ENCODE data around the gene APCDD1. TPM values are rescaled to one million over a fixed set of nuclear protein-coding genes. Genes with fewer than 3 reads are reported as not detected.

Gene APCDD1
- total and polyA plus RNA-seq, 2 experiments from 2014 or later: 0.31 to 1.0 TPM

DNA sequence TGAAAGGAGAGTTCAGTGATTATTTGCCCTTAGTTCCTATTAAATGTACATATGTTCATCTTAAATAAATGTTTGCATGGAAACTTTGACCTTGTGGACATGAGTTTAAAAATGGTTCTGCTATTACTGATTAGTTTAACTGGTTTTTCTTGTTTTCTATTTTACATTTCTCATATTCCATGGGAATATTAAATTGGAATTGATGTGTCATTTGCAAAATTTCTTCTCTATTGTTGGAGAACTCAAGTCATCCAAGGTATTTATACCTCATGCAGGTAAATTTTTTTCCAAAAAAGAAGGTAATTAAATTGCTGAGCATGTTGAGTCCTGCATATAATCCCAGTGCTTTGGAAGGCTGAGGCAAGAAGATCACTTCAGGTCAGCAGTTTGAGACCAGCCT is 45.4 kb upstream of the APCDD1 start:
- DNase-seq (ENCODE audit: low spot score) (no peak), ATAC-seq (no peak)
- no peak overlapping the region for H3K4me3 Mint-ChIP-seq
- Histone ChIP-seq H3K27ac (ENCODE audit: low read depth) (no peak overlapping the region), H3K4me1 (ENCODE audit: insufficient read depth) (no peaks in the 10 kb centered on the region; the same call in none of the 2 replicates), H4K20me1 (replicated peaks; ENCODE audit: insufficient read depth) (no peaks in the 10 kb centered on the region), H3K27me3 (ENCODE audit: insufficient read depth) (no peaks in the 10 kb centered on the region), H3K79me2 (replicated peaks; ENCODE audit: insufficient read depth) (no peaks in the 10 kb centered on the region), H3F3A (replicated peaks; ENCODE audit: low read depth) (no peaks in the 10 kb centered on the region), H3K4me3 (no peak overlapping the region), H3K9me2 (ENCODE audit: insufficient read depth) (peaks cover 2% of the 10 kb centered on the region; the same call in 1 of the 2 replicates), H3K36me3 (ENCODE audit: insufficient read depth) (no peaks in the 10 kb centered on the region), H3K4me2 (no peak overlapping the region), H2AFZ (no peak overlapping the region)
- no peak for TF ChIP-seq ZNF462 (CRISPR knock-in tag; IDR thresholded peaks at IDR 0.05)
- TF ChIP-seq NANOG (IDR thresholded peaks at IDR 0.05; ENCODE audit: borderline replicate concordance): no peak
- TF ChIP-seq POLR2AphosphoS5 (IDR thresholded peaks at IDR 0.05; ENCODE audit: low read depth): no peak
- TF ChIP-seq, protein P1, sequence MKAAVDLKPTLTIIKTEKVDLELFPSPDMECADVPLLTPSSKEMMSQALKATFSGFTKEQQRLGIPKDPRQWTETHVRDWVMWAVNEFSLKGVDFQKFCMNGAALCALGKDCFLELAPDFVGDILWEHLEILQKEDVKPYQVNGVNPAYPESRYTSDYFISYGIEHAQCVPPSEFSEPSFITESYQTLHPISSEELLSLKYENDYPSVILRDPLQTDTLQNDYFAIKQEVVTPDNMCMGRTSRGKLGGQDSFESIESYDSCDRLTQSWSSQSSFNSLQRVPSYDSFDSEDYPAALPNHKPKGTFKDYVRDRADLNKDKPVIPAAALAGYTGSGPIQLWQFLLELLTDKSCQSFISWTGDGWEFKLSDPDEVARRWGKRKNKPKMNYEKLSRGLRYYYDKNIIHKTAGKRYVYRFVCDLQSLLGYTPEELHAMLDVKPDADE (IDR thresholded peaks at IDR 0.05): no peak
- peaks cover 13% of the 10 kb centered on the region for H3K27me3 Mint-ChIP-seq (ENCODE audit: insufficient read depth, low read depth, poor library complexity)
- H3K36me3 Mint-ChIP-seq (ENCODE audit: low read depth): no peaks in the 10 kb centered on the region
- H3K9me3 Mint-ChIP-seq: no peaks in the 10 kb centered on the region
- H3K27ac Mint-ChIP-seq: no peak overlapping the region
- H3K4me1 Mint-ChIP-seq: peaks cover 30% of the 10 kb centered on the region

Measured in GM23338 (cell line).